HG03520 (cell line): ENCODE measurements around the gene OR7G2.

Source experiments
- ATAC-seq: cut with Tn5 transposase; IDR thresholded peaks from one replicate; pipeline ENCODE4 v1.9.1; 2021; ENCODE audit warnings: mild to moderate bottlenecking, moderate library complexity; ENCODE audit not compliant: unreplicated experiment

OR7G2 gene

DNA sequence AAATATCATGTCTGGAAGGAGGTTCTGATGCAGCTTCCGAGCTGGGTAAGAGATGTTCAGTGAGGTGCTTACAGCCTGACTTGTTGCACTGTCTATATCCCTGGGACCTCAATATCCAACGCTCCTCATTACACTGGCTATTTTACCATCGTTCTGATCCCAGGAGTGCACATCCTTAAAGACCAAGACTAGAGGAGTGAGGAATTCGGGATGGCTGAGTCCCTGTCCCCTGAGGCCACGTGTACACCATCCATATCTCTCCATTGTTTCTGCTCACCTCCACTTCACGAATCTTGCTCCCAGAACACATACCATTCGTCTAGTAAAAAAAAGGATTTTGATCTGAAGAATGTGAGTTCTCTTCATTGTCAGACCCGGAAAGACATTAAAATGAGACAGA lies at the start of gene OR7G2:
Gene OR7G2, minus strand, starts transcription at position 101 of the 400 bp plus-strand sequence. CDS start 4,232 bp downstream, outside the sequence.
- no peak for ATAC-seq

DNA sequence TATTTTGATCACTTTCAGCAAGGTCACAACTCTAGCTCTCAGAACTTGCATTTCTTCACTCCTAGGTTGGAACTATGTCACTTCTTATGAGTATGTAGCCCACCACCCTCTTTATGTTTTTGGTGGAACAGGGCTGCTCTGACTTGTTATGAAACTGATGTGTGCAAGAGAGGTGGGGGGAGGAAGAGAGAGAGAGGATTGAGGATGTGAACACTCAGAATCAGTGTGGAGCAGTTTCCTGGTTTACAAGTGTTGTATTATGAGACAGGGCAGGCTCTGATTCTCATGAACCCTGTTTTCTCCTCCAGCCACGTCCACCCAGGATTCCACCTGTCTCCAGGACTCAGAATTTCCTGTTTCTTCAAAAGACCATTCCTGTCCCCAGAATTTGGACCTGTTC lies 49.0 kb upstream of the OR7G2 start:
- no peak for ATAC-seq

- no peak for ATAC-seq
Measured at GRCh38 chr19:9155591-9155990, 48.3 kb upstream of the OR7G2 start.

- ATAC-seq: no peak
Measured at GRCh38 chr19:9151367-9151766, 44.1 kb upstream of the OR7G2 start.

- no peak for ATAC-seq
Measured at GRCh38 chr19:9150650-9151049, 43.4 kb upstream of the OR7G2 start.

- no peak for ATAC-seq
Measured at GRCh38 chr19:9149997-9150396, 42.7 kb upstream of the OR7G2 start.

DNA sequence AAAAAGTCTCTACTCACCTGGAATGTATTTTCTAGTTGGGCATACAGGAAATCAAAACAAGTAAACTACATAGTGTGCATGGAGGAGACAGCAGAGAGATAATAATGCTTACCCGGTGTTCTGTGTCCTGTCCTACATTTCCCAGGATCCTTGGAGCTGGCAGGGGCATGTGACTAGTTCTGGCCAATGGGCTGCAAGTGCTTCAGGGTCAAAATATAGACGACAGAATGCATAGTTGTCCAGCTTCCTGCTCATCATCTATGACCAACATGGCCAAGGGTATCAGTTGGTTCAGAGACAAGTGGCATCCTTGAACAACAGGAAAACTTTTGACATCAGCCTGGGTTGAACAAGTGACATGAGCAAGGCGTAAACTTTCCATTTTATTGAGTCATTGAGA lies 41.4 kb upstream of the OR7G2 start:
- no peak for ATAC-seq

GRCh38 chr19:9146882-9147281 lies 39.6 kb upstream of the OR7G2 start:
- no peak for ATAC-seq

DNA sequence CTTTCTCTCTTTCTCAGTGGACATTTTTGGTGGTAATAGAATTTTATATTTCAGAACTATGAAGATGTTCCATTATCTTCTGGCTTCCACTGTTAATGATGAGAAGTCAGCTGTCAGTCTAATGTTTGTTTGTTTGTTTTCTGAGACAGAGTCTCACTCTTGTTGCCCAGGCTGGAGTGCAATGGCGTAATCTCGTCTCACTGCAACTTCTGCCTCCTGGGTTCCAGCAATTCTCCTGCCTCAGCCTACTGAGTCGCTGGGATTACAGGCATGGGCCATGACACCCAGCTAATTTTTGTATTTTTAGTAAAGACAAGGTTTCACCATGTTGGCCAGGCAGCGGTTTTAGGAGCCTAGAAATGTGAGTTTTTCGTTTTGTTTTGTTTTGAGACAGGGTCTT lies 37.6 kb upstream of the OR7G2 start:
- ATAC-seq: no peak

- ATAC-seq: peak; percentile 89
Measured at GRCh38 chr19:9140159-9140874, 33.0 kb upstream of the OR7G2 start, which contains the start of gene ZNF317. Gene ZNF317 (plus strand): TSS chr19:9140397. CDS start chr19:9156017, 15,620 bp downstream.

- ATAC-seq: no peak
Measured at GRCh38 chr19:9139609-9140158, 32.4 kb upstream of the OR7G2 start.

DNA sequence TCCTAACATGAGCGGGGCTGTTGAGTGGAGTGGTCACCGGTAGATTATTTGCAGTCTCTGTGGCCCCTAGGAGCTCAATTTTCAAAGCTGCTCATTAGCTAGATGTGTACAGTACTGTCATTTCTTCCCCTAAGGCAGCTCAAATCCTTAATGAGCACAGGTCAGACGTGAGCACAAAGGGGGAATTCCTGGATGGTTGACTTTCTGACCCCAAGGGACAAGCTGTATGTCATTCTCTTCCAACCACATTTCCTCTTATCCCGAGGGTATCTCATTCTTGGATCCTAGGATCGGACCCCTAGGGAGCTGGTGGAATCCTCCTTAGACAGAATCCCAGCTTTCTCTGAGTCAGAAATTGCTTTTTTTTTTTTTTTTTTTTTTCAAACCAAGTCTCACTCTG lies 25.1 kb upstream of the OR7G2 start:
- ATAC-seq: no peak

DNA sequence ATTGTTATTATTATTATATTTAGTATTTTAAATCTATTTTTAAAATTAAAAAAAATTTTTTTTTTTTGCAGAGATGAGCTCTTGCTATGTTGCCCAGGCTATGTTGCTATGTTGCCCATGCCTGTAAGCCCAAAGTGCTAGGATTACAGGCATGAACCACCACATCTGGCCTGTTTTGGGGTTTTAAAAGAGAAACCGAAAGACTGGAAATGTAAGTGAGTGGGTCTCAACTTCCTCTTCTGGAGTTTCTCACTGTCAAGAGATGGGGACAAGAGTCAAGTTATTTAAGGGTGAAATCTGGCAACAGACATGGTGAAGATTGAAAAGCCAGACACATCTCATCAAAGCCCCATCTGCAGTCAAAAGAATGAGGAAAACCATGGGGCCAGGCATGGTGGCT lies 23.7 kb upstream of the OR7G2 start:
- ATAC-seq: no peak

DNA sequence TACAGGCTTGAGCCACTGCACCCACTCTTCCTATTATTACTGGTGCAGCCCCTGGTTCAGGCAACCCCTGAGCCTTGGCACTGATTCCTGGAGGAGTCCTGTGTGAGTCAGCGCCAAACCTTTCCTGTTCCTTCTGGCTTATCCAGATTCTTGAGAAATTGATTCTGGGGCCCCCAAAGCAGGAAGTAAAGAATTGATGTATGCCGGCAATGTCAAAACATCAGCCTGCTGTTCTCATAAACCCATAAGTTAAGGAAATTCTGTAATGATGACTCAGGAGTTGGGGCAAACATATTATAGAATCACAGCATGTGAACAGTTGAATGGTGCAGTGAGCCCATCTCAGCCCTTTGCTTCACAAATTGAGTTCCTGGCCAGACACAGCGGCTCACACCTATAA lies 20.9 kb upstream of the OR7G2 start:
- no peak for ATAC-seq

DNA sequence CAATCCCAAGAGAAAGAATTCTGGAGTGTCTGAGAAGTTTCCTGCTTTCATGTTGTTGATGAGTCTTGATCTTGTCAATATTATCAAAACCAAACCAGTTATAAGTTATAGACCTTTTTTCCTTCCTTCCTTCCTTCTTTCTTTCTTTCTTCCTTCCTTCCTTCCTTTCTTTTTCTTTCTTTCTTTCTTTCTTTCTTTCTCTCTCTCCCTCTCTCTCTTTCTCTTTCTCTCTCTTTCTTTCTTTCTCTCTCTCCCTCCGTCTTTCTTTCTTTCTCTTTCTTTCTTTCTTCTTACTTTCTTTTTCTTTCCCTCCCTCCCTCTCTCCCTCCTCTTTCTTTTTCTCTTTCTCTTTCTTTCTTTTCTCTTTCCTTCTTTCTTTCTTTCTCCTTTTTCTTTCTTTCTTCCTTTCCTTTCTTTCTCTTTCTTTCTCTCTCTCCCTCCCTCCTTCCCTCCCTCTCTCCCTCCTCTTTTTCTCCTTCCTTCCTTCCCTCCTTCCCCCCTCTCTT lies 19.7 kb upstream of the OR7G2 start, which contains the start of gene OR7G3:
Gene OR7G3, minus strand, starts transcription at position 51 of the 506 bp plus-strand sequence. Its CDS starts 0 bp downstream, at position 51.
- ATAC-seq: no peak

DNA sequence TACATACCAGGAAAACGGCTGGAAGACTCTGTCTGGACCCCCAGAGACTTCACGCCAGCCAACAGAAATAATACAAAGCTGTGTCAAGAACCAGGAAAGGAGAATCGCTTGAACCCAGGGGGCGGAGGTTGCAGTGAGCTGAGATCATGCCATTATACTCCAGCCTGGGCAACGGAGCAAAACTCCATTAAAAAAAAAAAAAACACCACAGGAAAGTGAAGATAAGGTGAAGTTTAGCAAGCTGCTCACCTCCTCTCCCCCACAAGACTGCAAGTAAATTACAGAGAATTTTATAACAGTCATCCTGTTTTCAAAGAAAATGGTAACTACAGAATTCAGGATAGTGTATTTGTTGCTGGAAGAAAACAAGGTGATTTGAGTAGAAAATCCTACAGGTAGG lies 9.3 kb upstream of the OR7G2 start:
- no peak for ATAC-seq

GRCh38 chr19:9115307-9115813 lies 8.1 kb upstream of the OR7G2 start, which contains the start of gene OR7G1:
Gene OR7G1 (minus strand): TSS chr19:9115763. CDS start chr19:9115763, 0 bp downstream.
- no peak for ATAC-seq

DNA sequence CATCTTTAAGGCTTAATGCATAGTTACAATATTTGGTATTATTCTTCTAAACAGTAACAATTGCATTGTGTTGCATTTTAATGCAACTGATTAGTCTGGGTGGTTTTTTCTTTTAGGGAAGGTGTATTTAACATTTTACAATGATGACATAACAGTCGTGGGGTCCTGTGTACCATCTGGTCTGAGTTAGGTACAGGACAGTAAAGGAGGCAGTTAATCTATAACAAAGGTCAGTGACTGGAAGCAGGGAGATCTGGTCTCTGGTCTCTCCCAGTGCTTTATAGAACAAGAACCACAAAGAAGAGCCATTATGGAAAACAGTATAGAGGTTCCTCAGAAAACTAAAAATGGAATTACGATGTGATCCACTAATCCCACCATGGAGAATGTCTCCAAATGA lies 2.7 kb upstream of the OR7G2 start:
- no peak for ATAC-seq

DNA sequence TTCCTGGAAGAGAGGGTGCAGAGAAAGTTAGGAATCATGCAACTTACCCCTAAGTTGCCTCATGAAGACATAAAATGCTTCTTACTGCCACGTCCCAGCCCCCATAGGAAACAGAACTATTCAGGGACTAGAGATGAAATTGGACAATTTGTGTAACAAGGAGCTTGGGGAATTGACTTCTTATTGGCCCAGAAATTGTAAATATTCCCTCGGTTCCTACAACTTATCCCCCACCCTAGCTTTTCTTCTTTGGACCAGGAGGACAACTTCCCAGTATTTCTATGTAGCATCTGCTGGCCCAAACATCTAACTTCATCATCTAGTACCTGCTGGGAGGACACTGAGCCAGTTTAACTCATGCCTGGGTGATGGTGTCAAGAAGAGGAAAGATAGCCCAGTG lies 20.5 kb downstream of the OR7G2 start, which contains the start of gene OR1M1:
Gene OR1M1, plus strand, starts transcription at position 301 of the 400 bp plus-strand sequence. CDS start 6,184 bp downstream, outside the sequence.
- ATAC-seq: no peak

GRCh38 chr19:9078651-9079050 lies 28.6 kb downstream of the OR7G2 start:
- ATAC-seq: no peak

DNA sequence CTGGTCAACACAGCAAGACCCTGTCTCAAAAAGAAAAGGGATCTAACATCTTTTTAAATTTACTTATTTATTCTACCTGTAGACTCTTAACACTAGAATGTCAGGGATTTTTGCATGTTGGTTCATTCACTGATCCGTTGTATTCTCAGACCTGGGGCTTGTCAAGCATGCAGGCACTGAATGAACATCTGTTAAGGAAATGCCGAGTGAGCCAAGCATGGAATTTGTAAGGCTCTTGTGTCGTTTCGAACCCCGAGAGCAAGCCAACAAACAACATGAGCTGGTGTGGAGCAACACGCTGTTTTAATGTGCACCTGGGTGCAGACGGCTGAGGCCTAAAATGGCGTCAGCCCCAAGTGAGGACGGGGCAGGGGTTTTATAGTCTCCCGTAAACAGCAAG lies 30.4 kb downstream of the OR7G2 start:
- ATAC-seq: no peak
